Ishikawa (cell line): ENCODE measurements around the gene ZNF175.

ENCODE experiments used
- CEBPB ChIP-seq: IDR thresholded peaks from 2 replicates; pipeline ENCODE4 v1.6.1; 2012
- CREB1 ChIP-seq: IDR thresholded peaks from 2 replicates; pipeline ENCODE4 v1.6.1; 2012; ENCODE audit warnings: low read depth
- EGR1 ChIP-seq: IDR thresholded peaks from 2 replicates; pipeline ENCODE4 v1.6.1; 2012
- EP300 ChIP-seq: IDR thresholded peaks from 2 replicates; pipeline ENCODE4 v1.6.1; 2012; ENCODE audit warnings: borderline replicate concordance
- FOXM1 ChIP-seq: IDR thresholded peaks from 2 replicates; pipeline ENCODE4 v1.6.1; 2012; ENCODE audit warnings: low read depth, borderline replicate concordance
- MAX ChIP-seq: IDR thresholded peaks from 2 replicates; pipeline ENCODE4 v1.6.1; 2012
- NFIC ChIP-seq: IDR thresholded peaks from 2 replicates; pipeline ENCODE4 v1.6.1; 2012
- RAD21 ChIP-seq: IDR thresholded peaks from 2 replicates; pipeline ENCODE4 v1.6.1; 2012; ENCODE audit warnings: low read depth
- TAF1 ChIP-seq: IDR thresholded peaks from 2 replicates; pipeline ENCODE4 v1.6.1; 2012; ENCODE audit warnings: low read depth, mild to moderate bottlenecking
- TCF12 ChIP-seq: IDR thresholded peaks from 2 replicates; pipeline ENCODE4 v1.6.1; 2012; ENCODE audit warnings: low read depth
- TEAD4 ChIP-seq: IDR thresholded peaks from 2 replicates; pipeline ENCODE4 v1.6.1; 2012
- USF1 ChIP-seq: IDR thresholded peaks from 2 replicates; pipeline ENCODE4 v1.6.1; 2012
- YY1 ChIP-seq: IDR thresholded peaks from 2 replicates; pipeline ENCODE4 v1.6.1; 2012; ENCODE audit warnings: low read depth
- ZBTB7A ChIP-seq: IDR thresholded peaks from 2 replicates; pipeline ENCODE4 v1.6.1; 2012; ENCODE audit warnings: low read depth
- TF ChIP-seq, protein P1 (sequence below): IDR thresholded peaks from 2 replicates; pipeline ENCODE4 v1.6.1; 2012; ENCODE audit warnings: low read depth, mild to moderate bottlenecking

ZNF175 gene

GRCh38 chr19:51573331-51573730, 2.2 kb downstream of the ZNF175 start:
- TF ChIP-seq MAX (no peak), FOXM1 (no peak), RAD21 (no peak)

DNA sequence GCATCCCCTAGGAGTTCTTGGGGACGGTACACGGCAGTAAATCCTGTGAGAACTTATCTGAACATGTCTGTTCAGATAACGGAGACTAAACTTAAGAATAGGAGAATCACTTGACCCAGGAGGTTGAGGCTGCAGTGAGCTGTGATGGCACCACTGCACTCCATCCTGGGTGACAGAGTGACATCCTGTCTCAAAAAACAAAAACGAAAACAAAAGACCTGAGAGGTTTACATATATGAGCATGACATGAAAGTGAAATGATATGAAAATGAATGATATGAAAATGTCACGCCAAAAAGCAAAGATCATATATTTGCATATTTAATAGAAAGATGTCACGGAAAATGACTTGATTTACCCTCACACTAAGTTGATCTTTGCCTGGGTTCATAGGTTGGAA, 5.8 kb downstream of the ZNF175 start:
- TF ChIP-seq TAF1 (no peak), CREB1 (no peak), YY1 (no peak), TEAD4 (no peak), NFIC (no peak), EP300 (no peak), ZBTB7A (no peak), FOXM1 (no peak), EGR1 (no peak), TCF12 (no peak), RAD21 (no peak), MAX (no peak)
- TF ChIP-seq, protein P1, sequence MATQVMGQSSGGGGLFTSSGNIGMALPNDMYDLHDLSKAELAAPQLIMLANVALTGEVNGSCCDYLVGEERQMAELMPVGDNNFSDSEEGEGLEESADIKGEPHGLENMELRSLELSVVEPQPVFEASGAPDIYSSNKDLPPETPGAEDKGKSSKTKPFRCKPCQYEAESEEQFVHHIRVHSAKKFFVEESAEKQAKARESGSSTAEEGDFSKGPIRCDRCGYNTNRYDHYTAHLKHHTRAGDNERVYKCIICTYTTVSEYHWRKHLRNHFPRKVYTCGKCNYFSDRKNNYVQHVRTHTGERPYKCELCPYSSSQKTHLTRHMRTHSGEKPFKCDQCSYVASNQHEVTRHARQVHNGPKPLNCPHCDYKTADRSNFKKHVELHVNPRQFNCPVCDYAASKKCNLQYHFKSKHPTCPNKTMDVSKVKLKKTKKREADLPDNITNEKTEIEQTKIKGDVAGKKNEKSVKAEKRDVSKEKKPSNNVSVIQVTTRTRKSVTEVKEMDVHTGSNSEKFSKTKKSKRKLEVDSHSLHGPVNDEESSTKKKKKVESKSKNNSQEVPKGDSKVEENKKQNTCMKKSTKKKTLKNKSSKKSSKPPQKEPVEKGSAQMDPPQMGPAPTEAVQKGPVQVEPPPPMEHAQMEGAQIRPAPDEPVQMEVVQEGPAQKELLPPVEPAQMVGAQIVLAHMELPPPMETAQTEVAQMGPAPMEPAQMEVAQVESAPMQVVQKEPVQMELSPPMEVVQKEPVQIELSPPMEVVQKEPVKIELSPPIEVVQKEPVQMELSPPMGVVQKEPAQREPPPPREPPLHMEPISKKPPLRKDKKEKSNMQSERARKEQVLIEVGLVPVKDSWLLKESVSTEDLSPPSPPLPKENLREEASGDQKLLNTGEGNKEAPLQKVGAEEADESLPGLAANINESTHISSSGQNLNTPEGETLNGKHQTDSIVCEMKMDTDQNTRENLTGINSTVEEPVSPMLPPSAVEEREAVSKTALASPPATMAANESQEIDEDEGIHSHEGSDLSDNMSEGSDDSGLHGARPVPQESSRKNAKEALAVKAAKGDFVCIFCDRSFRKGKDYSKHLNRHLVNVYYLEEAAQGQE, result no peak

- TF ChIP-seq, protein P1, result no peak
- TF ChIP-seq TCF12 (no peak), NFIC (no peak), YY1 (no peak), CEBPB (no peak), MAX (no peak), CREB1 (no peak), FOXM1 (no peak), USF1 (no peak), EGR1 (no peak), TAF1 (no peak), TEAD4 (no peak), RAD21 (no peak), EP300 (no peak), ZBTB7A (no peak)
Measured at GRCh38 chr19:51586103-51586728, 15.1 kb downstream of the ZNF175 start.

DNA sequence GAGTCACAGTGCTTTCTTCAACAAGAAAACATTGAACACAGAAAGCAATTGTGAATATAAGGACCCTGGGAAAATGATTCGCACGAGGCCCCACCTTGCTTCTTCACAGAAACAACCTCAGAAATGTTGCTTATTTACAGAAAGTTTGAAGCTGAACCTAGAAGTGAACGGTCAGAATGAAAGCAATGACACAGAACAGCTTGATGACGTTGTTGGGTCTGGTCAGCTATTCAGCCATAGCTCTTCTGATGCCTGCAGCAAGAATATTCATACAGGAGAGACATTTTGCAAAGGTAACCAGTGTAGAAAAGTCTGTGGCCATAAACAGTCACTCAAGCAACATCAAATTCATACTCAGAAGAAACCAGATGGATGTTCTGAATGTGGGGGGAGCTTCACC, 15.7 kb downstream of the ZNF175 start:
- no peak for TF ChIP-seq CREB1
- TF ChIP-seq RAD21, result no peak
- TF ChIP-seq USF1, result no peak
- no peak for TF ChIP-seq EP300

GRCh38 chr19:51587264-51588191, 16.4 kb downstream of the ZNF175 start:
- TF ChIP-seq RAD21, result no peak
- TF ChIP-seq CREB1, result no peak
- TF ChIP-seq CEBPB, result no peak
- TF ChIP-seq TCF12, result no peak
- TF ChIP-seq MAX, result no peak
- no peak for TF ChIP-seq YY1
- no peak for TF ChIP-seq TAF1
- TF ChIP-seq NFIC, result no peak
- TF ChIP-seq USF1, result no peak
- TF ChIP-seq ZBTB7A, result no peak
- TF ChIP-seq FOXM1, result no peak
